Ectodermal cell (in vitro differentiated cells): ENCODE results near the gene MAD1L1.

Experiments
- H3K27ac ChIP-seq: 2 replicates; pipeline ENCODE4 v1.7.0; 2013; ENCODE audit warnings: mild to moderate bottlenecking, low read depth, low read length; ENCODE audit not compliant: insufficient read depth, poor library complexity, severe bottlenecking
- H3K27me3 ChIP-seq: 2 replicates; pipeline ENCODE4 v1.7.0; 2013; ENCODE audit warnings: mild to moderate bottlenecking, low read length; ENCODE audit not compliant: insufficient read depth, control insufficient read depth, poor library complexity, severe bottlenecking
- H3K36me3 ChIP-seq: one replicate; pipeline ENCODE4 v1.7.0; 2013; ENCODE audit warnings: low read length; ENCODE audit not compliant: control insufficient read depth, insufficient read depth
- H3K4me1 ChIP-seq: one replicate; pipeline ENCODE4 v1.7.0; 2013; ENCODE audit warnings: low read length; ENCODE audit not compliant: control insufficient read depth, insufficient read depth
- H3K4me3 ChIP-seq: 2 replicates; pipeline ENCODE4 v1.7.0; 2013; ENCODE audit warnings: low read depth, low read length, control low read depth; ENCODE audit not compliant: insufficient read depth
- H3K9me3 ChIP-seq: 2 replicates; pipeline ENCODE4 v1.7.0; 2013; ENCODE audit warnings: mild to moderate bottlenecking, low read length, moderate library complexity; ENCODE audit not compliant: control insufficient read depth
- WGBS, 2 experiments: methylation state at CpG; one replicate each; pipeline ENCODE4 v1.1.7; 2013; ENCODE audit warnings: missing lambda C conversion rate in 2 of 2; 5-methylcytosine and 5-hydroxymethylcytosine counted together

MAD1L1 gene

DNA sequence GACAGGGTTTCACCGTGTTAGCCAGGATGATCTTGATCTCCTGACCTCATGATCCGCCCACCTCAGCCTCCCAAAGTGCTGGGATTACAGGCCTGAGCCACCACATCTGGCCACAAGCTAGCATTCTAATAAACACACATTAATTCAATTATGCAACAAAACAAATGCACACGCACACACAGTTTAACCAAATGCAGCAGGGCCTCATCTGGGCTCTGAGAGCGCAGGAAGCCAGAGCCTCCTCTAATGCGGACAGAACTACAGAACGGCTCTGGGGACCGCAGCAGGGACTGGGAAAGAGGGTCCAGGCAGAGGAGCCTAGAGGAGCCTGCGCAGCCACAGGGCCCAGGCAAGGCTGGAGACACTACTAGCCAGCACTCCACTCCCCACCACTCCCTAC, 3.8 kb downstream of the MAD1L1 start:
- no peaks in the 10 kb centered on the region for H3K4me1 ChIP-seq
- no peaks in the 10 kb centered on the region for H3K9me3 ChIP-seq
- no peak overlapping the region for H3K4me3 ChIP-seq
- no peaks in the 10 kb centered on the region for H3K27me3 ChIP-seq
- 94 to 95% methylated on average over 8 of the region's 8 CpGs for WGBS, 2 experiments
- no peak overlapping the region for H3K27ac ChIP-seq
- H3K36me3 ChIP-seq, result peaks cover 29% of the 10 kb centered on the region

- H3K36me3 ChIP-seq, result peaks cover 30% of the 10 kb centered on the region
- no peak overlapping the region for H3K27ac ChIP-seq
- WGBS, 2 experiments, result 94% methylated on average over 15 of the region's 15 CpGs
Measured at GRCh38 chr7:2227699-2228098, 5.0 kb downstream of the MAD1L1 start.

GRCh38 chr7:2225830-2226229, 6.9 kb downstream of the MAD1L1 start:
- WGBS, 2 experiments, result 94 to 96% methylated on average over 13 of the region's 13 CpGs
- peaks cover 36% of the 10 kb centered on the region for H3K36me3 ChIP-seq
- no peak overlapping the region for H3K4me3 ChIP-seq
- no peak overlapping the region for H3K27ac ChIP-seq
- H3K27me3 ChIP-seq, result no peaks in the 10 kb centered on the region
- no peaks in the 10 kb centered on the region for H3K4me1 ChIP-seq
- no peaks in the 10 kb centered on the region for H3K9me3 ChIP-seq

More at GRCh38 chr7:2227699-2228098, 5.0 kb downstream of the MAD1L1 start:
- H3K27me3 ChIP-seq, result no peaks in the 10 kb centered on the region
- H3K9me3 ChIP-seq, result no peaks in the 10 kb centered on the region
- no peaks in the 10 kb centered on the region for H3K4me1 ChIP-seq
- H3K4me3 ChIP-seq, result no peak overlapping the region

- Histone ChIP-seq H3K27me3 (no peaks in the 10 kb centered on the region), H3K4me1 (no peaks in the 10 kb centered on the region), H3K4me3 (no peak overlapping the region), H3K27ac (no peak overlapping the region), H3K9me3 (no peaks in the 10 kb centered on the region), H3K36me3 (peaks cover 38% of the 10 kb centered on the region)
- 94 to 95% methylated on average over 14 of the region's 14 CpGs for WGBS, 2 experiments
Measured at GRCh38 chr7:2225336-2225735, 7.4 kb downstream of the MAD1L1 start.

GRCh38 chr7:2224934-2225333, 7.8 kb downstream of the MAD1L1 start:
- H3K36me3 ChIP-seq, result peaks cover 38% of the 10 kb centered on the region
- 92 to 96% methylated on average over 4 of the region's 4 CpGs for WGBS, 2 experiments
- no peaks in the 10 kb centered on the region for H3K9me3 ChIP-seq

GRCh38 chr7:2224491-2224928, 8.2 kb downstream of the MAD1L1 start:
- 94 to 96% methylated on average over 13 of the region's 13 CpGs for WGBS, 2 experiments
- Histone ChIP-seq H3K9me3 (no peaks in the 10 kb centered on the region), H3K4me3 (no peak overlapping the region), H3K27me3 (no peaks in the 10 kb centered on the region), H3K27ac (no peak overlapping the region), H3K36me3 (peaks cover 36% of the 10 kb centered on the region), H3K4me1 (no peaks in the 10 kb centered on the region)

More at GRCh38 chr7:2224934-2225333, 7.8 kb downstream of the MAD1L1 start:
- Histone ChIP-seq H3K27me3 (no peaks in the 10 kb centered on the region), H3K27ac (no peak overlapping the region), H3K4me1 (no peaks in the 10 kb centered on the region), H3K4me3 (no peak overlapping the region)

DNA sequence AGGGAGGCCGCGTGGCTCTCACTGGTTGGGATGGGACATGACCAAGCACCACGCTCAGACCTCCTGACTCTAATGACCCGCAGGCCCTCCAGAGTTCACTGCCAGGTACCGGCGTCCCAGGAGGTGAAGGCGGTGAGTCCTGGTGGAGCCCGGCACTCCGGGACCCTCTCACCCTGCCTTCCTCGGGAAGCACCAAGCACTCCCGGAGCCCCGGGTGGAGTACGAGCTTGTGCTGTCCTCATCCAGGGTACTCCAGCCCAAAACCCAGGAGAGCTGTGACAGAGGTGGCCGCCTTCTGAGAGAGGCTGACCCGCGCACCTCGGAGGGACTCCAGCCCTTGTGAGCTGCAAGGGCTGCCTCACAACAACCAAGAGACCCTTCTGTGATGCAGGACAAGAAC, 9.4 kb downstream of the MAD1L1 start:
- Histone ChIP-seq H3K27ac (no peak overlapping the region), H3K4me1 (no peaks in the 10 kb centered on the region), H3K4me3 (no peak overlapping the region), H3K9me3 (no peaks in the 10 kb centered on the region), H3K36me3 (peaks cover 31% of the 10 kb centered on the region), H3K27me3 (no peaks in the 10 kb centered on the region)
- WGBS, 2 experiments, result 96 to 97% methylated on average over 17 of the region's 17 CpGs

- Histone ChIP-seq H3K9me3 (no peaks in the 10 kb centered on the region), H3K4me1 (no peaks in the 10 kb centered on the region), H3K27ac (no peak overlapping the region), H3K27me3 (no peaks in the 10 kb centered on the region), H3K4me3 (no peak overlapping the region), H3K36me3 (peaks cover 35% of the 10 kb centered on the region)
- 92 to 94% methylated on average over 22 of the region's 22 CpGs for WGBS, 2 experiments
Measured at GRCh38 chr7:2222516-2222915, 10.2 kb downstream of the MAD1L1 start.

- H3K36me3 ChIP-seq, result peaks cover 35% of the 10 kb centered on the region
Measured at GRCh38 chr7:2220954-2221353, 11.8 kb downstream of the MAD1L1 start.

GRCh38 chr7:2220506-2220905, 12.2 kb downstream of the MAD1L1 start:
- H3K9me3 ChIP-seq, result no peaks in the 10 kb centered on the region
- WGBS, 2 experiments, result 94 to 96% methylated on average over 16 of the region's 16 CpGs
- H3K36me3 ChIP-seq, result peaks cover 35% of the 10 kb centered on the region

More at GRCh38 chr7:2220954-2221353, 11.8 kb downstream of the MAD1L1 start:
- Histone ChIP-seq H3K4me3 (no peak overlapping the region), H3K27me3 (no peaks in the 10 kb centered on the region), H3K9me3 (no peaks in the 10 kb centered on the region), H3K27ac (no peak overlapping the region), H3K4me1 (no peaks in the 10 kb centered on the region)
- 90% methylated on average over 17 of the region's 17 CpGs for WGBS, 2 experiments

GRCh38 chr7:2220030-2220429, 12.7 kb downstream of the MAD1L1 start:
- Histone ChIP-seq H3K27ac (no peak overlapping the region), H3K9me3 (no peaks in the 10 kb centered on the region), H3K4me1 (no peaks in the 10 kb centered on the region), H3K27me3 (no peaks in the 10 kb centered on the region), H3K36me3 (peaks cover 35% of the 10 kb centered on the region), H3K4me3 (no peak overlapping the region)
- WGBS, 2 experiments, result 95% methylated on average over 19 of the region's 19 CpGs

More at GRCh38 chr7:2220506-2220905, 12.2 kb downstream of the MAD1L1 start:
- Histone ChIP-seq H3K27ac (no peak overlapping the region), H3K27me3 (no peaks in the 10 kb centered on the region), H3K4me3 (no peak overlapping the region), H3K4me1 (no peaks in the 10 kb centered on the region)
